ENCODE results near the gene LLGL1. TPM values are rescaled to one million over a fixed set of nuclear protein-coding genes. Genes with fewer than 3 reads are reported as not detected.
A peak's percentile ranks its signal among the peaks of the same experiment; 100 is the strongest.

Gene LLGL1
- 16.1 TPM for polyA plus RNA-seq
- long read RNA-seq, donor 1, full-length matches to known transcripts, result 4 of 4 reads
- long read RNA-seq, donor 1, partial matches to known transcripts, result 0 of 4 reads
- long read RNA-seq, donor 1, other reads (novel, unspliced or antisense), result 0 of 4 reads
- long read RNA-seq, donor 2, partial matches to known transcripts, result 28 of 34 reads
- long read RNA-seq, donor 2, other reads (novel, unspliced or antisense), result 6 of 34 reads
- long read RNA-seq, donor 3, result 0 reads
- long read RNA-seq, donor 4, result 0 reads
- long read RNA-seq, donor 5, partial matches to known transcripts, result 38 of 38 reads
- long read RNA-seq, donor 5, other reads (novel, unspliced or antisense), result 0 of 38 reads
- long read RNA-seq, donor 6, full-length matches to known transcripts, result 3 of 3 reads
- long read RNA-seq, donor 6, partial matches to known transcripts, result 0 of 3 reads
- long read RNA-seq, donor 6, other reads (novel, unspliced or antisense), result 0 of 3 reads
- long read RNA-seq, donor 7, result 0 reads
- long read RNA-seq, donor 8, full-length matches to known transcripts, result 3 of 72 reads
- long read RNA-seq, donor 8, partial matches to known transcripts, result 69 of 72 reads
- long read RNA-seq, donor 8, other reads (novel, unspliced or antisense), result 0 of 72 reads
- long read RNA-seq, donor 9, result 0 reads
- long read RNA-seq, donor 10, full-length matches to known transcripts, result 3 of 42 reads
- long read RNA-seq, donor 10, partial matches to known transcripts, result 34 of 42 reads
- long read RNA-seq, donor 10, other reads (novel, unspliced or antisense), result 5 of 42 reads
- long read RNA-seq, donor 11, full-length matches to known transcripts, result 3 of 3 reads
- long read RNA-seq, donor 11, partial matches to known transcripts, result 0 of 3 reads
- long read RNA-seq, donor 11, other reads (novel, unspliced or antisense), result 0 of 3 reads

GRCh38 chr17:18225121-18225641, at the start of gene LLGL1:
LLGL1 (plus strand) TSS chr17:18225635; CDS start chr17:18225683, 48 bp downstream.
- H3K27me3 ChIP-seq (ENCODE audit: control insufficient read depth, insufficient read depth, low read length), result no peaks in the 10 kb centered on the region
- no CpG with 5 or more reads among the region's 60 CpGs for WGBS (ENCODE audit: insufficient coverage, low lambda C conversion rate)
- H3K4me1 ChIP-seq (ENCODE audit: control insufficient read depth, insufficient read depth, low read length), result peaks cover 20% of the 10 kb centered on the region
- H3K36me3 ChIP-seq (ENCODE audit: control insufficient read depth, insufficient read depth, low read length), result no peaks in the 10 kb centered on the region
- H3K27ac ChIP-seq (ENCODE audit: low read length), result peak within 1 kb of the TSS; percentile 44
- DNase-seq, result peak; percentile 94 to 97
- peak within 1 kb of the TSS; percentile 85 for H3K4me3 ChIP-seq (ENCODE audit: low read length)
- H3K9me3 ChIP-seq (ENCODE audit: control insufficient read depth, low read depth, low read length), result no peaks in the 10 kb centered on the region

- Histone ChIP-seq H3K4me3 (ENCODE audit: low read length) (no peak overlapping the region), H3K36me3 (ENCODE audit: control insufficient read depth, insufficient read depth, low read length) (no peaks in the 10 kb centered on the region), H3K4me1 (ENCODE audit: control insufficient read depth, insufficient read depth, low read length) (peaks cover 10% of the 10 kb centered on the region), H3K9me3 (ENCODE audit: control insufficient read depth, low read depth, low read length) (no peaks in the 10 kb centered on the region), H3K27me3 (ENCODE audit: control insufficient read depth, insufficient read depth, low read length) (no peaks in the 10 kb centered on the region), H3K27ac (ENCODE audit: low read length) (no peak overlapping the region)
- no CpG with 5 or more reads among the region's 7 CpGs for WGBS (ENCODE audit: insufficient coverage, low lambda C conversion rate)
- no peak for DNase-seq
Measured at GRCh38 chr17:18176176-18176575, 49.3 kb upstream of the LLGL1 start.

GRCh38 chr17:18177133-18177532, 48.3 kb upstream of the LLGL1 start:
- H3K4me3 ChIP-seq (ENCODE audit: low read length), result no peak overlapping the region
- no peaks in the 10 kb centered on the region for H3K36me3 ChIP-seq (ENCODE audit: control insufficient read depth, insufficient read depth, low read length)
- H3K4me1 ChIP-seq (ENCODE audit: control insufficient read depth, insufficient read depth, low read length), result peaks cover 16% of the 10 kb centered on the region
- DNase-seq, result no peak
- H3K27ac ChIP-seq (ENCODE audit: low read length), result no peak overlapping the region
- H3K27me3 ChIP-seq (ENCODE audit: control insufficient read depth, insufficient read depth, low read length), result no peaks in the 10 kb centered on the region
- no peaks in the 10 kb centered on the region for H3K9me3 ChIP-seq (ENCODE audit: control insufficient read depth, low read depth, low read length)

GRCh38 chr17:18177722-18178121, 47.7 kb upstream of the LLGL1 start:
- no peak overlapping the region for H3K4me3 ChIP-seq (ENCODE audit: low read length)
- DNase-seq, result no peak
- H3K9me3 ChIP-seq (ENCODE audit: control insufficient read depth, low read depth, low read length), result no peaks in the 10 kb centered on the region
- 100% methylated on average over 1 of the region's 8 CpGs for WGBS (ENCODE audit: insufficient coverage, low lambda C conversion rate)
- H3K36me3 ChIP-seq (ENCODE audit: control insufficient read depth, insufficient read depth, low read length), result no peaks in the 10 kb centered on the region
- peaks cover 20% of the 10 kb centered on the region for H3K4me1 ChIP-seq (ENCODE audit: control insufficient read depth, insufficient read depth, low read length)
- no peak overlapping the region for H3K27ac ChIP-seq (ENCODE audit: low read length)
- H3K27me3 ChIP-seq (ENCODE audit: control insufficient read depth, insufficient read depth, low read length), result no peaks in the 10 kb centered on the region

GRCh38 chr17:18179196-18179595, 46.2 kb upstream of the LLGL1 start:
- no CpG with 5 or more reads among the region's 1 CpG for WGBS (ENCODE audit: insufficient coverage, low lambda C conversion rate)
- DNase-seq, result peak in 1 of 2 donors; percentile 52
- Histone ChIP-seq H3K4me3 (ENCODE audit: low read length) (no peak overlapping the region), H3K36me3 (ENCODE audit: control insufficient read depth, insufficient read depth, low read length) (no peaks in the 10 kb centered on the region), H3K4me1 (ENCODE audit: control insufficient read depth, insufficient read depth, low read length) (peaks cover 20% of the 10 kb centered on the region), H3K27ac (ENCODE audit: low read length) (no peak overlapping the region), H3K27me3 (ENCODE audit: control insufficient read depth, insufficient read depth, low read length) (no peaks in the 10 kb centered on the region), H3K9me3 (ENCODE audit: control insufficient read depth, low read depth, low read length) (no peaks in the 10 kb centered on the region)

- Histone ChIP-seq H3K9me3 (ENCODE audit: control insufficient read depth, low read depth, low read length) (no peaks in the 10 kb centered on the region), H3K27ac (ENCODE audit: low read length) (no peak overlapping the region), H3K27me3 (ENCODE audit: control insufficient read depth, insufficient read depth, low read length) (no peaks in the 10 kb centered on the region), H3K4me1 (ENCODE audit: control insufficient read depth, insufficient read depth, low read length) (peaks cover 21% of the 10 kb centered on the region), H3K36me3 (ENCODE audit: control insufficient read depth, insufficient read depth, low read length) (no peaks in the 10 kb centered on the region), H3K4me3 (ENCODE audit: low read length) (no peak overlapping the region)
- no peak for DNase-seq
- 100% methylated on average over 1 of the region's 7 CpGs for WGBS (ENCODE audit: insufficient coverage, low lambda C conversion rate)
Measured at GRCh38 chr17:18179804-18180203, 45.6 kb upstream of the LLGL1 start.

- peak overlapping the region; percentile 99 for H3K27ac ChIP-seq (ENCODE audit: low read length)
- no peaks in the 10 kb centered on the region for H3K27me3 ChIP-seq (ENCODE audit: control insufficient read depth, insufficient read depth, low read length)
- WGBS (ENCODE audit: insufficient coverage, low lambda C conversion rate), result 100% methylated on average over 1 of the region's 5 CpGs
- H3K4me3 ChIP-seq (ENCODE audit: low read length), result no peak overlapping the region
- H3K4me1 ChIP-seq (ENCODE audit: control insufficient read depth, insufficient read depth, low read length), result peaks cover 33% of the 10 kb centered on the region
- DNase-seq, result no peak
- no peaks in the 10 kb centered on the region for H3K9me3 ChIP-seq (ENCODE audit: control insufficient read depth, low read depth, low read length)
- H3K36me3 ChIP-seq (ENCODE audit: control insufficient read depth, insufficient read depth, low read length), result peaks cover 2% of the 10 kb centered on the region
Measured at GRCh38 chr17:18181358-18181757, 44.1 kb upstream of the LLGL1 start.

- peaks cover 9% of the 10 kb centered on the region for H3K36me3 ChIP-seq (ENCODE audit: control insufficient read depth, insufficient read depth, low read length)
- H3K27me3 ChIP-seq (ENCODE audit: control insufficient read depth, insufficient read depth, low read length), result no peaks in the 10 kb centered on the region
- 0% methylated on average over 2 of the region's 28 CpGs for WGBS (ENCODE audit: insufficient coverage, low lambda C conversion rate)
- no peaks in the 10 kb centered on the region for H3K9me3 ChIP-seq (ENCODE audit: control insufficient read depth, low read depth, low read length)
- H3K4me1 ChIP-seq (ENCODE audit: control insufficient read depth, insufficient read depth, low read length), result peaks cover 40% of the 10 kb centered on the region
- H3K4me3 ChIP-seq (ENCODE audit: low read length), result peak overlapping the region; percentile 86
- peak overlapping the region; percentile 99 for H3K27ac ChIP-seq (ENCODE audit: low read length)
- peak in 1 of 2 donors; percentile 60 for DNase-seq
Measured at GRCh38 chr17:18182110-18182977, 43.1 kb upstream of the LLGL1 start.

GRCh38 chr17:18182978-18183333, 42.5 kb upstream of the LLGL1 start:
- H3K27me3 ChIP-seq (ENCODE audit: control insufficient read depth, insufficient read depth, low read length), result no peaks in the 10 kb centered on the region
- H3K4me1 ChIP-seq (ENCODE audit: control insufficient read depth, insufficient read depth, low read length), result peaks cover 44% of the 10 kb centered on the region
- peak overlapping the region; percentile 86 for H3K4me3 ChIP-seq (ENCODE audit: low read length)
- H3K27ac ChIP-seq (ENCODE audit: low read length), result peak overlapping the region; percentile 99
- no peaks in the 10 kb centered on the region for H3K9me3 ChIP-seq (ENCODE audit: control insufficient read depth, low read depth, low read length)
- H3K36me3 ChIP-seq (ENCODE audit: control insufficient read depth, insufficient read depth, low read length), result peaks cover 15% of the 10 kb centered on the region
- DNase-seq, result peak in 1 of 2 donors; percentile 81
- no CpG with 5 or more reads among the region's 33 CpGs for WGBS (ENCODE audit: insufficient coverage, low lambda C conversion rate)

Measured in large intestine (tissue), 12 donors.